ENCODE measurements around the gene TRIP6. TPM values are rescaled to one million over a fixed set of nuclear protein-coding genes. Genes with fewer than 3 reads are reported as not detected.
A peak's percentile ranks its signal among the peaks of the same experiment; 100 is the strongest.

TRIP6 gene
- total RNA-seq, 1 donor from 2014 or later: 52.1 TPM

- no peak for DNase-seq (ENCODE audit: extremely low spot score in 2 of 2)
- intact Hi-C loops (cut with DNase I): loop anchor here (5.0 kb wide), 1 partner anchor 37 kb away; no protein-coding TSS in a partner anchor
- H3K9me3 ChIP-seq: no peaks in the 10 kb centered on the region
- no peak overlapping the region for H3K4me3 ChIP-seq
- TF ChIP-seq POLR2A (IDR thresholded peaks at IDR 0.05) (no peak), POLR2AphosphoS5 (IDR thresholded peaks at IDR 0.05; ENCODE audit: insufficient read depth in 1 of 2, low read depth in 1 of 2) (no peak), CTCF (IDR thresholded peaks at IDR 0.05) (no peak)
- no peaks in the 10 kb centered on the region for H3K27me3 ChIP-seq
- no peaks in the 10 kb centered on the region for H3K36me3 ChIP-seq
- H3K4me1 ChIP-seq: peaks cover 12% of the 10 kb centered on the region
- no peak overlapping the region for H3K27ac ChIP-seq
These were observed 27.8 kb upstream of the TRIP6 start for GRCh38 chr7:100839361-100839760.

GRCh38 chr7:100840470-100841100 lies 26.6 kb upstream of the TRIP6 start:
- intact Hi-C loops (cut with DNase I): no loop called here
- DNase-seq (ENCODE audit: extremely low spot score in 2 of 2): no peak
- Histone ChIP-seq H3K36me3 (no peaks in the 10 kb centered on the region), H3K4me1 (peaks cover 12% of the 10 kb centered on the region), H3K27me3 (no peaks in the 10 kb centered on the region), H3K4me3 (no peak overlapping the region), H3K9me3 (no peaks in the 10 kb centered on the region), H3K27ac (no peak overlapping the region)
- TF ChIP-seq POLR2AphosphoS5 (IDR thresholded peaks at IDR 0.05; ENCODE audit: insufficient read depth in 1 of 2, low read depth in 1 of 2): no peak
- TF ChIP-seq POLR2A (IDR thresholded peaks at IDR 0.05): no peak
- no peak for TF ChIP-seq CTCF (IDR thresholded peaks at IDR 0.05)

GRCh38 chr7:100847360-100847759 lies 19.8 kb upstream of the TRIP6 start:
- intact Hi-C loops (cut with DNase I): no loop called here
- no peak overlapping the region for H3K4me3 ChIP-seq
- no peak overlapping the region for H3K27ac ChIP-seq
- H3K9me3 ChIP-seq: no peaks in the 10 kb centered on the region
- H3K36me3 ChIP-seq: no peaks in the 10 kb centered on the region
- TF ChIP-seq POLR2A (IDR thresholded peaks at IDR 0.05) (no peak), CTCF (IDR thresholded peaks at IDR 0.05) (no peak)
- DNase-seq (ENCODE audit: extremely low spot score in 2 of 2): no peak
- no peaks in the 10 kb centered on the region for H3K27me3 ChIP-seq
- peaks cover 8% of the 10 kb centered on the region for H3K4me1 ChIP-seq

GRCh38 chr7:100852048-100852872 lies 14.9 kb upstream of the TRIP6 start, which contains the start of gene SLC12A9:
TSS of gene SLC12A9 (plus strand) at chr7:100852713. CDS start at chr7:100854198, 1,485 bp downstream.
- Histone ChIP-seq H3K4me1 (peaks cover 28% of the 10 kb centered on the region), H3K9me3 (no peaks in the 10 kb centered on the region), H3K27ac (peak within 1 kb of the TSS; percentile 7), H3K36me3 (no peaks in the 10 kb centered on the region), H3K4me3 (peak within 1 kb of the TSS; percentile 58 to 67), H3K27me3 (no peaks in the 10 kb centered on the region)
- intact Hi-C loops (cut with DNase I): loop anchor here (5.0 kb wide), 2 partner anchors 55 to 145 kb away; partner anchors contain the start of gene POP7
- no peak for DNase-seq (ENCODE audit: extremely low spot score in 2 of 2)
- TF ChIP-seq POLR2AphosphoS5 (IDR thresholded peaks at IDR 0.05; ENCODE audit: insufficient read depth in 1 of 2, low read depth in 1 of 2) (peak; percentile 59 to 67), POLR2A (IDR thresholded peaks at IDR 0.05) (peak in 1 of 2 donors; percentile 38), CTCF (IDR thresholded peaks at IDR 0.05) (peak; percentile 74 to 99 (median 93))

All from vagina (tissue), 2 donors.